Stimulated activated CD8-positive, alpha-beta memory T cell treated with anti-CD3 and anti-CD28 coated beads, Interleukin-15, amount 100 ng/mL, for 48 hours (primary cell): ENCODE data around the gene SLC25A47.
A peak's percentile ranks its signal among the peaks of the same experiment; 100 is the strongest.

Experiments
- DNase-seq, 2 donors: peaks; one replicate each; pipeline ENCODE4 v3.0.0-alpha.2; 2020; ENCODE audit warnings: low read depth in 2 of 2

Gene SLC25A47

DNA sequence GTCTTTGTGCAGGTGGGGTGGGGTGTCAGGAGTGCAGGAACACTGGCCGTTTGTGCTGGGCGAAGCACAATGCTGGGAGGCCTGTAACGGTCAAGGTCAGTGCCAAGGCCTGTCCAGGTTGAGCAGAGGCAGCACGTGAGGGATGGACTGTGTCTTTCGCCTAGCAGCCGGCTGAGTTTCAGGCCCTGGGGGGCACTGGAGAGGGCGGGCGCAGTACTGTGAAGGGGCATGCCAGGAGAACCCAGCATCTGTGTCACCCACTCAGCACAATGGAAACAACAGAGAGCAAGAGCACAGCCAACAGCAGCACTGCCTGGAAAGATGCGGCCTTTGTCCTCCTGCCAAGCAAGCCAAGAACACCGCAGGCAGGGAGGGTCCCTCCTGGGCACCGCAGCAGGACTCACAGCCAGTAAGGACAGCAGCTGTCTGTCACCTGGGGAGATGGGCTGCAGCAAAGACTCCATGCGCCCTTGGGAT is 25.2 kb downstream of the SLC25A47 start:
- no peak for DNase-seq

DNA sequence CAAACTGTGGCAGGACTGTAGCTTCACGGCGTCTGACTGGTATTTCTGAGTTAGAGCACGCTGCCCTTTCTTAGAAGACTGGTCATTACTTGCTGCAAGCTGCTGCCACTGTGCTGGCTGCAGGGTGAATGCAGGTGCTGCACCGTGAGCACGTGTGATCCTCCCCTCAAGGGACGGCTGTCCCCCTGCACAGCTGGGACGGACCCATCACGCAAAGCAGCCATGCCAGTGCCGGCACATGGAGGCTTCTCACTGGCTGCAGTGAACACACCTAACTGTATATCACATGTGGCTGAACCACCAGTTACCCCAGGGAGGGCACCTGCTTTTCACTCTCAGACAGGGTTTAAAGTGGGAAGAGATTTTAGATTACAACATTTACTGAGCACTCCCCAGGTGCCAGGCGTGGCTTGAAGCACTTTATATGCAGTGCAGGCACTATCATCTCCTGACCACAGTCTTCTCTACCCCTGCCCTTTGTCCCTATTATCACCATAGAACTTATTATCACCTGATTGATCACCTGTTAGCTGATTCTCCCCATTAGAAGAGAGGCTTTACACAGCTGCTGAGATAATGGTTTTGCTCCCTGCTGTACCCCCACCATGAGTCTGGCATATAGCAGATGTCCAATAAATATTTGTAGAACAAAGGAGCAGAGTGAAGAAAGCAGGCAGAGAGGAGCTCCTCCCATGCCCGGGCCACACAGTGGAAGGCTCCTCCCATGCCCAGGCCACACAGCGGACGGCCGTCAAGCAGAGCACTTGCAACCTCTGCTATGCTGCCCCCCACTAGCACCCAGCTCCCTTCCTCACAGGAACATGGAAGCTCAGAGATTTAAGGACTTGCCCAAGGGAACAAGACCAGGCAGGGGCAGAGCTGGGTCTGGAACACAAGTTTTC is 25.9 kb downstream of the SLC25A47 start:
- DNase-seq, result no peak

GRCh38 chr14:100350276-100350926 is 27.3 kb downstream of the SLC25A47 start:
- no peak for DNase-seq

DNA sequence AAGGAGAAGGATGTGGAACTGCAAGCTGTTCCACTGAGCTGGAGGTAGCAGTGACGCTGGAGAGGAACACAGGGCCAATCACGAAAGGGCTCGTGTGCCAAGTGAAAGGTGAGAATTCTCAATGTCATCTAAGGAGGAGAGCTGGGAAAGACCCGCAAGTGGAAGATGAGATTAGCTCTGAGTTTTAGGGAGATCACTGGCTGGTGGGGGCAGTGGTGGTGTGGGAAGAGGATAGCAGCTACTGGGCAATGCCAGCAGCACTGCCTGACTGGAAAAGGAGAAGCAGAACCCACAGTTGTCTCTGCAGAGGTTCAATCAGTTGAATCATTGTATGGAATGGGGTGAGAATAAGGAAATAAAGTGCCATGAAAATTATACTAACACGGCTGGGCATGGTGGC is 27.8 kb downstream of the SLC25A47 start:
- no peak for DNase-seq

- no peak for DNase-seq
These were observed 35.3 kb downstream of the SLC25A47 start for GRCh38 chr14:100358396-100358795.

DNA sequence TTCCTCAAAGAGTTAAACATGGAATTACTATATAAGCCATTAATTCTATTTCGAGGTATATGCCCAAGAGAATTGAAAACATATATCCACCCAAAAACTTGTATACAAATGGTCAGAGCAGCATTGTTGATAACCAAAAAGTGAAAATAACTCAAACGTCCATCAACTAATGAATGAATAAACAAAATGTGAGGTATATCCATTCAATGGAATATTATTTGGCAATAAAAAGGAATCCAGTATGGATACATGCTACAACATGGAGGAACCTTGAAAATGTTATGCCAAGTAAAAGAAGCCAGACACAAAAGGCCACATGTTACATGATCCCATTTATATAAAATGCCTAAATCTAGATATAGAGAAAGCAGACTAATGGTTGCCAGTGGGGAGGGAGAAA is 36.0 kb downstream of the SLC25A47 start:
- DNase-seq, result no peak

DNA sequence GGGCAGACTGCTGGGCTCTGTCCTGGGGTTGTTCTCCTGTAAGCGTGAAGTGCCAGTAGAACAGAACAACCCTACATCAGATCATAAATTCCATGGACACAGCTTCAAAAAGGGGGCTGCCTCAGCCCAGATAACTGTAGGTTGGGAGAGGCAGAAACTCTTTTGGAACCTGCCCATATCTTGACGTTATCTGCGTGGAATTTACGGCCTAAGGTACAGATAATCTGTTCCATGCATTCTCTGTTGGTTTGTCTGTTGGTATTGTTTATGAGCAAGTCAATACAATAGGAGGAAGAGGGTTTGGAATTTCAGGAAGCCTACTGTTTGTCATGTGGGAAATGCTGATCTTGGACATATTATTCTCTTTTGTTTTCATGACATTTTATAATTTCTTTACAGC is 36.7 kb downstream of the SLC25A47 start:
- no peak for DNase-seq

DNA sequence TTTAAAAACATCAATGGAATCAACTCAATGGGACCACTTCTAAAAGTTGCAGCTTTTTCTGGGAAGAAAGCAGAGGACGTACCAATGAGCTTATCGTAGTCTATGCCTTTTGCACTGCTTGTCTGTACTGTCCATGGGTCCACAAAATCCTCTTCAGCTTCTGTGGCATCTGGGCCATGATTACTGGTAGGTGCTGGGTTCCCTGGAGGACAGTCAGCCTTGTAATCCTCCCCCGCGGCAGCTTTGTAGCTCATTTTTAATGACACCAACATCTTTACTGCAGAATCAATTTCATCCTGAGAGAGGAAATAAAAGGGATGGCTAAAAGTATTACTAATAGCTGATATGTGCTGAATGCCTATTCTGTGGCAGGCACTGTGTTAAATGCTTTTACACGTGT is 38.5 kb downstream of the SLC25A47 start:
- no peak for DNase-seq

DNA sequence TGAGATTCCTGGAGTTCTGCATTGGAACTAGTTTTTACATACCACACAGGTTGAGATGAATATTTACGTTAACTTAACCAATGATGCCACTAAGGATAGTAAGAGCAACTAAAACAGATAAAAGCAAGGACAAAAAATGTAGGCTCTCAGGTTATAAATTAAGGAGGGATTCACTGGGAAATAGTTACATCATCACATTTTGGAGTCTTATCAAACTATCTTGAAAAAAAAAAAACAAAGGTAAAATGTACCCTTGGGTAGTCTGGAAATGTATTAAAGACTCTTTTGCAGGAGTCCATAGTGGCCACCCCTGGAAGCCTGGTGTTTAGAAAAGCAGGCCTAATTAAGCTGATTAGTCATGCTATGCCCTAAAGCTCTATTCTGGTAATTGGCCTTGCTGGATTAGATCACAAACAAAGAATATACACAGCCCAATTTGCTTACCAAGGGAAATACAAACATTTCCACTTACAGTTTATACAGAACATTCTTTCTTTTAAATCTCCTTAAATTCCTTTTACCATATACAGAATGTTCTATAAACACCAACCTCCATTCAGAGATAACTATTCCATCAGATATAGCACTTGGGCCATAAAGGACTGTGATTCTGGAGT is 39.3 kb downstream of the SLC25A47 start:
- no peak for DNase-seq

- no peak for DNase-seq
These were observed 39.9 kb downstream of the SLC25A47 start for GRCh38 chr14:100363053-100363452.

DNA sequence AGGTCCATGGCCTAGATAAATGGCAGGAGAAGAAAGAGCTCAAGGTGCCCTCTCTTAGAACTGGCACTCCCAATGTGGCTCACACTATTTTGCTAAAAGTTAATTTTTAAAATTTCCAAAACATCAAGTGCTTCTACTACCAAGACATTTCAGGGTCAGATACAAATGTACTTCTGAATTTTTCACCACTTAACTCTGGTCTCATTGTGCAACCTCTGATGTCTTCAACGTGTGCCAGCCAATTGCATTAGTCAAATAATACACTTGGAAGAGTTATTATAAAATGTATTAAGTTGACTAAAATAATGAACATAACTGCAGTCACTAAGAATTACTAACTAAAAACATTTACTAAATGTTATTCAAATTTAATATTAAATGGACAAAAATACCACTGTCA is 41.3 kb downstream of the SLC25A47 start:
- DNase-seq, result no peak

DNA sequence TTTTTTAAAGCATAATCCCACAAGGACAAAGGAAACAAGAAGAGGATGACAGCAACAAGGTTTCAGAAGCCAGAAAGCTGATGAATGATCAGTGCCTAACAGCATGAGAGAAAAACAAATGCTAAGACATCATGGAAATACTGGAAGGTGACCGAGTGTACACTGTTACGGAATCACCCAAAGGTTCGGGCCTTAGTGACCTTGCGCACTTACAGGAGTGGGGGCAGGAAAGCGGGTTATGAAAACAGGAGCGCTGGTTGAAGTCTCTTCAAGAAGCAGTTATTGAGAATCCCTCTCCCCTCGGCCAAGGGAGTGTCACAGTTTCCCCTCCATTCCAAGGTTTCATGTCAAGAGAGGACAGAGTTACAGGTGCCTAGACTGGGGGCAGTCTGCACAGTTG is 42.6 kb downstream of the SLC25A47 start:
- no peak for DNase-seq

- DNase-seq, result no peak
These were observed 45.9 kb downstream of the SLC25A47 start for GRCh38 chr14:100369019-100369418.

- no peak for DNase-seq
These were observed 46.9 kb downstream of the SLC25A47 start for GRCh38 chr14:100370003-100370402.

DNA sequence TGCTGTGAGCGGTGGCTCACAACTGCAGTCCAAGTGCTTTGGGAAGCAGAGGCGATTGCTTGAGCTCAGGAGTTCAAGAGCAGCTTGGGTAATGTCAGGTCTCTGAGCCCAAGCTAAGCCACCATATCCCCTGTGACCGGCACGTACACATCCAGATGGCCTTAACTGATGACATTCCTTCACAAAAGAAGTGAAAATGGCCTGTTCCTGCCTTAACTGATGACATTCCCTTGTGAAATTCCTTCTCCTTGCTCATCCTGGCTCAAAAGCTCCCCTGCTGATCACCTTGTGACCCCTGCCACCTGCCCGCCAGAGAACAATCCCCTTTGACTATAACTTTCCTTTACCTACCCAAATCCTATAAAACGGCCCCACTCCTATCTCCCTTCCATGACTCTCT is 48.6 kb downstream of the SLC25A47 start:
- DNase-seq, result no peak

- no peak for DNase-seq
These were observed 49.4 kb downstream of the SLC25A47 start for GRCh38 chr14:100372357-100373048.

GRCh38 chr14:100374270-100374669 is 51.1 kb downstream of the SLC25A47 start:
- no peak for DNase-seq

GRCh38 chr14:100374876-100375265 is 51.7 kb downstream of the SLC25A47 start:
- DNase-seq, result no peak

- peak; percentile 85 to 87 for DNase-seq
These were observed 52.3 kb downstream of the SLC25A47 start for GRCh38 chr14:100375266-100375962.

GRCh38 chr14:100375963-100376735 is 53.0 kb downstream of the SLC25A47 start, which contains the start of gene WDR25:
WDR25 (plus strand) TSS chr14:100376485.
- DNase-seq, result peak; percentile 93 to 94
